K562 (cell line): ENCODE results near the gene CCNY. TPM values are rescaled to one million over a fixed set of nuclear protein-coding genes. Genes with fewer than 3 reads are reported as not detected.
"Not testable (repeated sequence)": the region's sequence is repeated elsewhere in the genome, so short reads cannot be mapped to it uniquely, and the experiment has no call there.

Source experiments
- ATAC-seq: fragments of 200-7000 bp; cut with Tn5 transposase; 3 replicates; pipeline ENCODE4 v1.9.1; 2020; ENCODE audit warnings: moderate library complexity
- BruUV-seq: library from RNA; stranded (reverse); fragments of 400-500 nt; replicated peaks from 2 replicates; lab custom pipeline; 2021; lab: Mats Ljungman, UMichigan
- CTCF ChIA-PET: fragments of 300-600 bp; formaldehyde crosslinking; extraction: SDS; loops from one replicate; lab custom pipeline; 2021; ENCODE audit warnings: low intra/inter-chr PET ratio; lab: Yijun Ruan, JAX
- POLR2A ChIA-PET: fragments of 300-600, 350-650 bp; sonication (Branson Sonifier 250); formaldehyde crosslinking; extraction: SDS; loops from one replicate; lab custom pipeline; 2021; ENCODE audit warnings: antibody characterized with exemption, inconsistent platforms; lab: Yijun Ruan, JAX
- DNase-seq, 4 experiments: peaks; one replicate each; pipeline versions ENCODE4 v3.0.0 to v3.0.0-alpha.2; 2011 to 2018; ENCODE audit warnings: low spot score in 3 of 4, mixed read lengths in 3 of 4; ENCODE audit errors: extremely low read depth in 1 of 4
- FAIRE-seq: peaks from 2 replicates; lab custom pipeline; 2011; peaks lifted over from hg19 to GRCh38; lab: Jason Lieb, UNC
- H2AFZ ChIP-seq: 2 replicates; pipeline ENCODE4 v1.6.0; 2011; ENCODE audit warnings: low read depth, low read length, control low read depth, inconsistent platforms
- H3K27ac ChIP-seq: fragments of 200-600 bp; 3 replicates; pipeline ENCODE4 v1.8.0; 2011; ENCODE audit warnings: low read depth, mild to moderate bottlenecking, control low read depth, inconsistent platforms, low read length, moderate library complexity, mixed read lengths; ENCODE audit errors: extremely low read depth
- H3K27me3 ChIP-seq, 2 experiments: fragments of 300-600 bp in 1 of 2; 2 replicates in 1 of 2; 3 replicates in 1 of 2; pipeline versions ENCODE4 v1.6.0 to v1.8.0; 2011; ENCODE audit warnings: inconsistent platforms in 2 of 2, low read length in 2 of 2, mild to moderate bottlenecking in 1 of 2, mixed read lengths in 1 of 2, moderate library complexity in 1 of 2; ENCODE audit not compliant: control insufficient read depth in 2 of 2, insufficient read depth in 2 of 2
- H3K36me3 ChIP-seq: fragments of 300-600 bp; 3 replicates; pipeline ENCODE4 v1.8.0; 2011; ENCODE audit warnings: mild to moderate bottlenecking, low read length, inconsistent platforms; ENCODE audit not compliant: control insufficient read depth, insufficient read depth
- H3K4me1 ChIP-seq, 2 experiments: fragments of 200-600 bp in 1 of 2; replicated peaks in 1 of 2; 2 replicates in 1 of 2; 3 replicates in 1 of 2; pipeline versions ENCODE4 v1.5.1 to v1.8.0; 2011; ENCODE audit warnings: inconsistent platforms in 2 of 2, low read length in 2 of 2, mild to moderate bottlenecking in 1 of 2, mixed read lengths in 1 of 2, moderate library complexity in 1 of 2; ENCODE audit not compliant: control insufficient read depth in 2 of 2, insufficient read depth in 2 of 2
- H3K4me2 ChIP-seq: 2 replicates; pipeline ENCODE4 v1.6.1; 2011; ENCODE audit warnings: low read length, control low read depth, inconsistent platforms, mixed read lengths; ENCODE audit not compliant: insufficient read depth
- H3K4me3 ChIP-seq: fragments of 200-600 bp; sonication (generic), shearing (Covaris generic); 2 replicates; pipeline ENCODE4 v1.5.1; 2016; ENCODE audit warnings: control low read depth, inconsistent platforms
- H3K79me2 ChIP-seq: fragments of 200-600 bp; 3 replicates; pipeline ENCODE4 v1.8.0; 2011; ENCODE audit warnings: low read length, inconsistent platforms; ENCODE audit not compliant: control insufficient read depth, insufficient read depth
- H3K9ac ChIP-seq, 2 experiments: 2 replicates each; pipeline versions ENCODE4 v1.6.0 to v1.6.1; 2011; ENCODE audit warnings: low read depth in 2 of 2, low read length in 2 of 2, control low read depth in 1 of 2, inconsistent platforms in 1 of 2, mild to moderate bottlenecking in 1 of 2, mixed read lengths in 1 of 2; ENCODE audit not compliant: insufficient read depth in 1 of 2
- H3K9me1 ChIP-seq: one replicate; pipeline ENCODE4 v1.6.0; 2011; ENCODE audit warnings: inconsistent platforms, mild to moderate bottlenecking, low read length, moderate library complexity; ENCODE audit not compliant: control insufficient read depth, insufficient read depth
- H3K9me3 ChIP-seq: replicated peaks from 2 replicates; pipeline ENCODE4 v1.5.1; 2011; ENCODE audit warnings: low read depth, low read length, inconsistent platforms; ENCODE audit not compliant: control insufficient read depth, insufficient read depth
- H4K20me1 ChIP-seq: replicated peaks from 2 replicates; pipeline ENCODE4 v1.6.1; 2011; ENCODE audit warnings: low read length, inconsistent platforms, mixed read lengths; ENCODE audit not compliant: control insufficient read depth, insufficient read depth
- CBX3 ChIP-seq, 2 experiments: IDR thresholded peaks; 1 replicate in 1 of 2; 2 replicates in 1 of 2; pipeline ENCODE4 v1.6.1; 2012; ENCODE audit warnings: inconsistent platforms in 2 of 2, low read length in 2 of 2, borderline replicate concordance in 1 of 2, control low read depth in 1 of 2
- CBX5 ChIP-seq: IDR thresholded peaks from 2 replicates; pipeline ENCODE4 v1.6.1; 2014; ENCODE audit warnings: low read depth, borderline replicate concordance
- CEBPB ChIP-seq: fragments of 450-650 bp; IDR thresholded peaks from 2 replicates; pipeline ENCODE4 v1.6.1; 2016; ENCODE audit warnings: missing genetic modification characterization, missing compliant biosample characterization
- TRIM24 ChIP-seq, 2 experiments: fragments of 450-650 bp; IDR thresholded peaks; 2 replicates each; pipeline ENCODE4 v1.6.1; 2016
- TRIM28 ChIP-seq: fragments of 450-650 bp; IDR thresholded peaks from 2 replicates; pipeline ENCODE4 v1.6.1; 2017
- WGBS: fragments of 100-300 bp; shearing (Covaris generic); methylation state at CpG from one replicate; pipeline ENCODE4 v1.1.6; 2016; ENCODE audit warnings: low coverage, mixed read lengths; ENCODE audit not compliant: insufficient coverage; ENCODE audit errors: missing lambda C conversion rate; 5-methylcytosine and 5-hydroxymethylcytosine counted together
- in situ Hi-C: fragments of 300-500 bp; cut with MboI; formaldehyde crosslinking; loops from 4 replicates; pipeline ENCODE4 v1.15.0; 2018; ENCODE audit warnings: inconsistent platforms, mixed read lengths
- intact Hi-C: fragments of 100-400 bp; cut with micrococcal nuclease; formaldehyde crosslinking; loops from 2 replicates; pipeline ENCODE4 v1.14.2; 2022
- polyA plus RNA-seq, 8 experiments: library from polyadenylated mRNA; depleted of rRNA in 4 of 8; stranded (reverse) in 5 of 8; unstranded in 3 of 8; fragments of >200 nt; fragmentation: Nextera tagmentation in 2 of 8; fragmentation: Illumina TruSeq in 1 of 8; extraction: Ambion mirVana in 2 of 8; extraction: Trizol in 1 of 8; gene quantifications; 2 replicates each; pipeline versions ENCODE4 v1.2.1 to v1.2.3, GENCODE V29; 2011 to 2014; ENCODE audit warnings: inconsistent platforms in 1 of 8, missing spikeins in 1 of 8
- total RNA-seq, 7 experiments: library from RNA; depleted of rRNA in 6 of 7; stranded (reverse); fragments of >200 nt in 6 of 7; fragmentation: Illumina TruSeq in 2 of 7; extraction: Trizol in 2 of 7; gene quantifications; 2 replicates each; pipeline versions ENCODE4 v1.2.1 to v1.2.3, GENCODE V29; 2011 to 2021; ENCODE audit warnings: low replicate concordance in 1 of 7

Gene CCNY
- total and polyA plus RNA-seq, 9 of the 15 experiments (the other 6 are each of a cell fraction or from before 2014, with no cell fraction given) = 8.4 to 109 (median 38.6) TPM

DNA sequence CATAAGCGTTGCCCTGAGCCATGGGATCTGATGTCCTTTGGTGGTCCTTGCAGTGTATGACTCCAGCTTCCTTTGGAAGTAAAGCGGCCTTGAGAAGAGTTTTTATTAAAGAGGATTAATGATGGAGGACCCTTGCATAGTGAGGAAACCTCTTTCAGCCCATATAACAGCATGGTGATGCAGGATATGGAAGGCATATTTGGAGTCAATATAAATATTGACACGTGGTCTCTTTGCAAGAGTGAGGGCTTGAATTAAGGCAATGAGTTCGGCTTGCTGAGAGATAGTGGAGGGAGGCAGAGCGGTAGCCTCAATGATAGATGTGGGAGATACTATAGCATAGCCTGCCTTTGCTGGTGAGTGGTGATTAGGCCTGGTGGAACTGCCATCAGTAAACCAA lies 67.2 kb downstream of the CCNY start:
- H4K20me1 ChIP-seq, in situ Hi-C loops, intact Hi-C loops, ATAC-seq, CTCF ChIA-PET, H3K4me2 ChIP-seq, H3K9me1 ChIP-seq, H2AFZ ChIP-seq, BruUV-seq, H3K9me3 ChIP-seq, DNase-seq, H3K9ac ChIP-seq, H3K27ac ChIP-seq, FAIRE-seq, H3K36me3 ChIP-seq, H3K4me3 ChIP-seq, H3K27me3 ChIP-seq: not testable (repeated sequence)
- Histone ChIP-seq H3K4me1 (peaks cover 13 to 28% of the 10 kb centered on the region in 2 experiments), H3K79me2 (peaks cover 86% of the 10 kb centered on the region)
- 91% methylated on average over 5 of the region's 5 CpGs for WGBS
- TF ChIP-seq TRIM28 (peak; percentile 51; the same call in 1 of the 2 replicates), CBX3 (IDR thresholded peaks at IDR 0.05; ENCODE audit: borderline replicate concordance in 1 of 2, low read length in 2 of 2) (peak in 1 of 2 experiments; percentile 79; a peak in 2 of 3 replicates), CBX5 (0 out of 2 replicates have a peak, but pooled peaks have one; percentile 68), TRIM24 (IDR thresholded peaks at IDR 0.05) (peak; percentile 46 to 66; a peak in 3 of 4 replicates)
- POLR2A ChIA-PET = interaction anchor here (1.5 kb wide), 1 partner anchor 9 kb away, joined by 6 read pairs; no protein-coding TSS in a partner anchor

DNA sequence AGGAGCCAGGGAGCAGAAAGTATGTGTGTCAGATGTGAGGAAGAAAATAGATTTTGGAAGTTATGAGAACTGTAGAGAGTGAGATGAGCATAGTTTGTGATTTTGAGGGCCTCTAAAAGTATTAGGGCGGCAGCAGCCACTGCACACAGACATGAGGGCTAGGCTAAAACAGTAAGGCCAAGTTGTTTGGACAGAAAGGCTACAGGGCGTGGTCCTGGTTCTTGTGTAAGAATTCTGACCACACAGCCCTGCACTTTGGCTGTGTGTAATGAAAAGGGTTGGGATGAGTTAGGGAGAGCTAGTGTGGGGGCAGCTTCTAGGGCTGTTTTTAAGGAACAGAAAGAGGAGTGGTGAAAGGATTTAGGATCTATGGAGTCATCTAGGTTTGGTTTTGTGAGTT lies 67.8 kb downstream of the CCNY start:
- in situ Hi-C loops = not testable (repeated sequence)
- 94% methylated on average over 2 of the region's 2 CpGs for WGBS

DNA sequence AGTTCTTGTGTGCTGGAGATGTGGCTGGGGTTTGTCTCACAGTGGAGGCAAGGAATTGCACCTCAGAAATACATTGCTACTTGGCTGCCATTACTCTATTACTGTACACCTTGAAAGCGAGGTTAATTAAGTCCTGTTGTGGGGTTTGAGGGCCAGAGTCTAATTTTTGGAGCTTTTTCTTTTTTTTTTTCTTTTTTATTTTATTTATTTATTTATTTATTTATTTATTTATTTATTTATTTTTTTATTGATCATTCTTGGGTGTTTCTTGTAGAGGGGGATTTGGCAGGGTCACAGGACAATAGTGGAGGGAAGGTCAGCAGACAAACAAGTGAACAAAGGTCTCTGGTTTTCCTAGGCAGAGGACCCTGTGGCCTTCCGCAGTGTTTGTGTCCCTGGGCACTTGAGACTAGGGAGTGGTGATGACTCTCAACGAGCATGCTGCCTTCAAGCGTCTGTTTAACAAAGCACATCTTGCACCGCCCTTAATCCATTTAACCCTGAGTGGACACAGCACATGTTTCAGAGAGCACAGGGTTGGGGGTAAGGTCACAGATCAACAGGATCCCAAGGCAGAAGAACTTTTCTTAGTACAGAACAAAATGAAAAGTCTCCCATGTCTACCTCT lies 69.8 kb downstream of the CCNY start:
- intact Hi-C loops, H3K27ac ChIP-seq, H3K9ac ChIP-seq, H3K36me3 ChIP-seq, POLR2A ChIA-PET, BruUV-seq, H3K27me3 ChIP-seq, in situ Hi-C loops, H3K9me3 ChIP-seq, H3K9me1 ChIP-seq, ATAC-seq, H3K4me2 ChIP-seq, H3K4me3 ChIP-seq, H3K4me1 ChIP-seq, DNase-seq, CTCF ChIA-PET, FAIRE-seq, H2AFZ ChIP-seq: not testable (repeated sequence)
- Histone ChIP-seq H4K20me1 (peaks cover 14% of the 10 kb centered on the region; the same call in 1 of the 2 replicates), H3K79me2 (peaks cover 86% of the 10 kb centered on the region)
- 95% methylated on average over 2 of the region's 5 CpGs for WGBS

More for the DNA sequence above, 67.8 kb downstream of the CCNY start:
- POLR2A ChIA-PET = interaction anchor here (1.5 kb wide), 1 partner anchor 9 kb away, joined by 6 read pairs; no protein-coding TSS in a partner anchor
- H3K4me2 ChIP-seq, ATAC-seq, BruUV-seq, H3K36me3 ChIP-seq, H3K9me3 ChIP-seq, H3K4me3 ChIP-seq, H2AFZ ChIP-seq, H3K27me3 ChIP-seq, H4K20me1 ChIP-seq, FAIRE-seq, CTCF ChIA-PET, H3K9me1 ChIP-seq, H3K27ac ChIP-seq, H3K9ac ChIP-seq, DNase-seq, intact Hi-C loops: not testable (repeated sequence)
- Histone ChIP-seq H3K4me1 (peaks cover 8 to 24% of the 10 kb centered on the region in 2 experiments), H3K79me2 (peaks cover 86% of the 10 kb centered on the region)
- TF ChIP-seq CEBPB (tag) = 0 out of 2 replicates have a peak, but pooled peaks have one; percentile 11
